Natural killer cell (primary cell): Measurements from ENCODE around the gene MAFG. TPM values are rescaled to one million over a fixed set of nuclear protein-coding genes. Genes with fewer than 3 reads are reported as not detected.
A peak's percentile ranks its signal among the peaks of the same experiment; 100 is the strongest.

Source experiments
- ATAC-seq, 3 donors: fragments of 150-1000 bp in 2 of 3; fragments of 200-7000 bp in 1 of 3; cut with Tn5 transposase; 1 replicate in 1 of 3; 2 replicates in 2 of 3; pipeline ENCODE4 v1.10.0; 2021; ENCODE audit warnings: mild to moderate bottlenecking in 2 of 3, moderate library complexity in 2 of 3
- DNase-seq, 2 donors: peaks; one replicate each; pipeline versions ENCODE4 v3.0.0 to v3.0.0-alpha.2; 2013 to 2021; ENCODE audit warnings: mixed read lengths in 1 of 2
- H3K27ac ChIP-seq: one replicate; pipeline ENCODE4 v1.5.1; 2013; ENCODE audit warnings: mild to moderate bottlenecking, low read length
- H3K27me3 ChIP-seq: one replicate; pipeline ENCODE4 v1.6.1; 2013; ENCODE audit warnings: low read length; ENCODE audit not compliant: control insufficient read depth, insufficient read depth
- H3K36me3 ChIP-seq: one replicate; pipeline ENCODE4 v1.6.1; 2013; ENCODE audit warnings: low read length; ENCODE audit not compliant: control insufficient read depth, insufficient read depth
- H3K4me1 ChIP-seq: one replicate; pipeline ENCODE4 v1.6.1; 2013; ENCODE audit warnings: low read length; ENCODE audit not compliant: control insufficient read depth, insufficient read depth
- H3K4me3 ChIP-seq: one replicate; pipeline ENCODE4 v1.5.1; 2013; ENCODE audit warnings: low read length
- H3K9me3 ChIP-seq: one replicate; pipeline ENCODE4 v1.6.1; 2013; ENCODE audit warnings: low read length; ENCODE audit not compliant: control insufficient read depth, insufficient read depth
- H3K27ac Mint-ChIP-seq, 2 donors: one replicate each; pipeline ENCODE4 v1.8.0; 2022; ENCODE audit warnings: mild to moderate bottlenecking in 2 of 2, mixed read lengths in 2 of 2, moderate library complexity in 1 of 2
- H3K27me3 Mint-ChIP-seq, 2 donors: one replicate each; pipeline ENCODE4 v1.8.0; 2022; ENCODE audit warnings: low read depth in 2 of 2, mixed read lengths in 2 of 2
- H3K36me3 Mint-ChIP-seq: one replicate; pipeline ENCODE4 v1.8.0; 2022; ENCODE audit warnings: mixed read lengths
- H3K4me1 Mint-ChIP-seq, 2 donors: one replicate each; pipeline ENCODE4 v1.8.0; 2022; ENCODE audit warnings: mixed read lengths in 2 of 2
- H3K4me3 Mint-ChIP-seq: one replicate; pipeline ENCODE4 v1.8.0; 2022; ENCODE audit warnings: mild to moderate bottlenecking, moderate library complexity, mixed read lengths
- H3K9me3 Mint-ChIP-seq, 2 donors: one replicate each; pipeline ENCODE4 v1.8.0; 2022; ENCODE audit warnings: mixed read lengths in 2 of 2
- WGBS: methylation state at CpG from one replicate; pipeline ENCODE4 v1.1.7; 2013; ENCODE audit warnings: missing lambda C conversion rate; ENCODE audit not compliant: insufficient coverage; 5-methylcytosine and 5-hydroxymethylcytosine counted together
- intact Hi-C: fragments of 100-400 bp; cut with micrococcal nuclease; formaldehyde crosslinking; loops from one replicate; pipeline ENCODE4 v1.14.2; 2022
- total RNA-seq, 4 donors: library from RNA; stranded (reverse); fragments of 120-200 nt in 1 of 4; gene quantifications; one replicate each; pipeline versions ENCODE4 v1.2.3 to v1.2.4, GENCODE V29; 2013 to 2022
- TF ChIP-seq, protein P1 (sequence below): fragments of 200-600 bp; IDR thresholded peaks from one replicate; pipeline ENCODE4 v1.8.0; 2022; ENCODE audit warnings: antibody characterized with exemption

MAFG gene
- total RNA-seq, 3 donors from 2014 or later (not counting 1 experiment from before 2014, with no cell fraction given), result 11.9 to 14.6 (median 13.2) TPM

DNA sequence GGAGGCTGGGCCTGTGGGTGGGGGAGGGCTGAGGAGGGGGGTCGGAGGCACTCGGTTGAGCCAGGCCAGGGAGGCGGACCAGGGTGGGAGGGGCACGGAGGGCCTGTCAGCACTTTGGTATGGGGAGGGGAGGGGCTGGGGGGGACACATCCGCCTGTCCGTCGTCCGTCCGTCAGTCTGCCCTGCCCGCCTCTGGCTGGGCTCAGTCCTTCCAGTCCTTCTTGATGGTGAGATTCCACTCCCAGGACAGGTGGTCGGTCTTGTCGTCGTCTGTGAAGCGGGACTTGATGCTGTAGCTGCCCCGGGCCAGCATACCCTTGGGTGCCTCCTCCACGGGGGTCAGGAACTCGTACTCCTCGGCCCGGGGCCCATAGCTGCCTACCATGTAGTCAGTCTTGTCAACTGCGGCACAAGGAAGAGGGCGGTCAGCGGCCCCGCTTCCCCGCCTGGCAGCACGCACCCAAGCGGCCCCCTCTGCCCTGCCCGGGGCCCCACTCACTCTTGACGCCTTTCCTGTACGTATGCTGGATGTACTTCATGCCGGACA is 58.8 kb downstream of the MAFG start:
- DNase-seq (peak in 1 of 2 donors; percentile 33), ATAC-seq (no peak)
- H3K27me3 Mint-ChIP-seq, result no peaks in the 10 kb centered on the region
- intact Hi-C loops, result no loop called here
- H3K27me3 ChIP-seq, result no peaks in the 10 kb centered on the region
- WGBS, result 87% methylated on average over 30 of the region's 30 CpGs
- H3K27ac ChIP-seq, result no peak overlapping the region
- H3K9me3 Mint-ChIP-seq, result no peaks in the 10 kb centered on the region
- H3K4me3 Mint-ChIP-seq, result no peak overlapping the region
- H3K4me3 ChIP-seq, result no peak overlapping the region
- peaks cover 54% of the 10 kb centered on the region for H3K4me1 ChIP-seq
- TF ChIP-seq, protein P1, sequence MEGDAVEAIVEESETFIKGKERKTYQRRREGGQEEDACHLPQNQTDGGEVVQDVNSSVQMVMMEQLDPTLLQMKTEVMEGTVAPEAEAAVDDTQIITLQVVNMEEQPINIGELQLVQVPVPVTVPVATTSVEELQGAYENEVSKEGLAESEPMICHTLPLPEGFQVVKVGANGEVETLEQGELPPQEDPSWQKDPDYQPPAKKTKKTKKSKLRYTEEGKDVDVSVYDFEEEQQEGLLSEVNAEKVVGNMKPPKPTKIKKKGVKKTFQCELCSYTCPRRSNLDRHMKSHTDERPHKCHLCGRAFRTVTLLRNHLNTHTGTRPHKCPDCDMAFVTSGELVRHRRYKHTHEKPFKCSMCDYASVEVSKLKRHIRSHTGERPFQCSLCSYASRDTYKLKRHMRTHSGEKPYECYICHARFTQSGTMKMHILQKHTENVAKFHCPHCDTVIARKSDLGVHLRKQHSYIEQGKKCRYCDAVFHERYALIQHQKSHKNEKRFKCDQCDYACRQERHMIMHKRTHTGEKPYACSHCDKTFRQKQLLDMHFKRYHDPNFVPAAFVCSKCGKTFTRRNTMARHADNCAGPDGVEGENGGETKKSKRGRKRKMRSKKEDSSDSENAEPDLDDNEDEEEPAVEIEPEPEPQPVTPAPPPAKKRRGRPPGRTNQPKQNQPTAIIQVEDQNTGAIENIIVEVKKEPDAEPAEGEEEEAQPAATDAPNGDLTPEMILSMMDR, result no peak
- H3K36me3 ChIP-seq, result peaks cover 25% of the 10 kb centered on the region
- H3K4me1 Mint-ChIP-seq, result peaks cover 14 to 45% of the 10 kb centered on the region in 2 donors
- H3K36me3 Mint-ChIP-seq, result no peaks in the 10 kb centered on the region
- no peaks in the 10 kb centered on the region for H3K9me3 ChIP-seq
- peak overlapping the region in 1 of 2 donors; percentile 87 for H3K27ac Mint-ChIP-seq

Other genes starting within 250 kb of the MAFG start
- gene ARL16, start 243.9 kb downstream of the MAFG start, total RNA-seq, result 10 to 100 TPM; 23.3 to 47.9 (median 39.3) TPM
- 100 to 1,000 TPM; 179 to 186 (median 181) TPM for gene HGS, start 243.7 kb downstream of the MAFG start, total RNA-seq
- gene MRPL12, start 224.4 kb downstream of the MAFG start, total RNA-seq, result 10 to 100 TPM; 16.3 to 24.4 (median 17.5) TPM
- 1 to 10 TPM; 5.7 to 6.3 (median 5.8) TPM for gene SLC25A10, start 215.5 kb downstream of the MAFG start, total RNA-seq
- gene GCGR, start 123.6 kb downstream of the MAFG start, total RNA-seq, result not detected
- gene MCRIP1, start 94.4 kb downstream of the MAFG start, total RNA-seq, result 10 to 100 TPM; 81.1 to 95.5 (median 84.2) TPM
- gene PPP1R27, start 92.7 kb downstream of the MAFG start, total RNA-seq, result not detected
- gene P4HB, start 67.2 kb downstream of the MAFG start, total RNA-seq, result 100 to 1,000 TPM; 334 to 468 (median 386) TPM
- 100 to 1,000 TPM; 600 to 824 (median 689) TPM for gene ARHGDIA, start 56.4 kb downstream of the MAFG start, total RNA-seq
- 100 to 1,000 TPM in 2 of 3 donors, 10 to 100 TPM in 1; 91.5 to 115 (median 105) TPM for gene ALYREF, start 36.1 kb downstream of the MAFG start, total RNA-seq
- gene ANAPC11, start 36.0 kb downstream of the MAFG start, total RNA-seq, result 10 to 100 TPM; 40.1 to 50.9 (median 41.5) TPM
- under 1 TPM in 2 of 3 donors, not detected in 1; 0.18 to 0.31 TPM for gene NPB, start 25.5 kb downstream of the MAFG start, total RNA-seq
- 10 to 100 TPM; 30.6 to 34.4 (median 34.2) TPM for gene PCYT2, start 16.3 kb downstream of the MAFG start, total RNA-seq
- gene SIRT7, start 9.6 kb downstream of the MAFG start, total RNA-seq, result 100 to 1,000 TPM in 1 of 3 donors, 10 to 100 TPM in 2; 75.8 to 102 (median 94.9) TPM
- gene PYCR1, start 9.6 kb upstream of the MAFG start, total RNA-seq, result 1 to 10 TPM in 1 of 3 donors, not detected in 2; 3.4 TPM
- gene MYADML2, start 19.5 kb upstream of the MAFG start, total RNA-seq, result not detected
- not detected for gene NOTUM, start 33.5 kb upstream of the MAFG start, total RNA-seq
- 10 to 100 TPM; 29.7 to 43.5 (median 40.8) TPM for gene ASPSCR1, start 49.9 kb upstream of the MAFG start, total RNA-seq
- 10 to 100 TPM; 22.8 to 29.6 (median 27.0) TPM for gene CENPX, start 95.1 kb upstream of the MAFG start, total RNA-seq
- 10 to 100 TPM; 15.9 to 21.6 (median 16.8) TPM for gene LRRC45, start 95.6 kb upstream of the MAFG start, total RNA-seq
- gene RAC3, start 103.9 kb upstream of the MAFG start, total RNA-seq, result 1 to 10 TPM in 2 of 3 donors, under 1 TPM in 1; 0.61 to 2.2 (median 2.1) TPM
- 100 to 1,000 TPM in 2 of 3 donors, 10 to 100 TPM in 1; 93.9 to 171 (median 145) TPM for gene DCXR, start 110.0 kb upstream of the MAFG start, total RNA-seq
- gene RFNG, start 124.1 kb upstream of the MAFG start, total RNA-seq, result 10 to 100 TPM; 22.7 to 26.7 (median 23.2) TPM
- gene GPS1, start 124.2 kb upstream of the MAFG start, total RNA-seq, result 10 to 100 TPM; 78.9 to 87.6 (median 85.3) TPM
- gene DUS1L, start 138.1 kb upstream of the MAFG start, total RNA-seq, result 100 to 1,000 TPM; 122 to 144 (median 136) TPM
- 10 to 100 TPM; 53.8 to 56.2 (median 54.0) TPM for gene FASN, start 170.5 kb upstream of the MAFG start, total RNA-seq